ENCODE results near the gene R3HDM2. TPM values are rescaled to one million over a fixed set of nuclear protein-coding genes. Genes with fewer than 3 reads are reported as not detected.

The R3HDM2 gene
- total RNA-seq, 4 donors from 2014 or later: 26.3 to 56.9 (median 33.3) TPM

GRCh38 chr12:57241402-57242310 lies 189.2 kb downstream of the R3HDM2 start:
- TF ChIP-seq POLR2A (IDR thresholded peaks at IDR 0.05) (no peak), POLR2AphosphoS5 (IDR thresholded peaks at IDR 0.05) (no peak)
- no peaks in the 10 kb centered on the region for H3K9me3 ChIP-seq
- H3K36me3 ChIP-seq: no peaks in the 10 kb centered on the region
- in situ Hi-C loops (cut with MboI; ENCODE audit: low pct_ligation_motif_present in 1 of 4, low pct_unique_long_range_greater_than_20kb in 1 of 4, low sequenced_read_pairs in 3 of 4) (no loop called here), intact Hi-C loops (cut with DNase I; ENCODE audit: low total_unique reads) (no loop called here)
- H3K27me3 ChIP-seq: peaks cover 77% of the 10 kb centered on the region
- peaks cover 40 to 63% (median 59%) of the 10 kb centered on the region in 4 donors for H3K4me1 ChIP-seq
- DNase-seq: no peak
- H3K27ac ChIP-seq: no peak overlapping the region
- H3K4me3 ChIP-seq: no peak overlapping the region
- WGBS, 2 donors (ENCODE audit: low coverage in 1 of 2): 13% methylated on average over 46 of the region's 48 CpGs; no CpG with 5 or more reads in 1 of the 2 donors

- in situ Hi-C loops (cut with MboI; ENCODE audit: low pct_ligation_motif_present in 1 of 4, low pct_unique_long_range_greater_than_20kb in 1 of 4, low sequenced_read_pairs in 3 of 4): no loop called here
- H3K4me1 ChIP-seq: peaks cover 40 to 63% (median 59%) of the 10 kb centered on the region in 4 donors
- intact Hi-C loops (cut with DNase I; ENCODE audit: low total_unique reads): no loop called here
- 13% methylated on average over 18 of the region's 19 CpGs; no CpG with 5 or more reads in 1 of the 2 donors for WGBS, 2 donors (ENCODE audit: low coverage in 1 of 2)
- H3K9me3 ChIP-seq: no peaks in the 10 kb centered on the region
- peak; percentile 28 for DNase-seq
- H3K27ac ChIP-seq: no peak overlapping the region
- H3K27me3 ChIP-seq: peaks cover 84% of the 10 kb centered on the region
- H3K4me3 ChIP-seq: peak overlapping the region in 1 of 4 donors; percentile 50
- no peaks in the 10 kb centered on the region for H3K36me3 ChIP-seq
- TF ChIP-seq EP300 (IDR thresholded peaks at IDR 0.05; ENCODE audit: low read depth) (no peak), POLR2AphosphoS5 (IDR thresholded peaks at IDR 0.05) (no peak), POLR2A (IDR thresholded peaks at IDR 0.05) (no peak), CTCF (IDR thresholded peaks at IDR 0.05) (no peak)
Observed at GRCh38 chr12:57240926-57241401, 189.9 kb downstream of the R3HDM2 start.

DNA sequence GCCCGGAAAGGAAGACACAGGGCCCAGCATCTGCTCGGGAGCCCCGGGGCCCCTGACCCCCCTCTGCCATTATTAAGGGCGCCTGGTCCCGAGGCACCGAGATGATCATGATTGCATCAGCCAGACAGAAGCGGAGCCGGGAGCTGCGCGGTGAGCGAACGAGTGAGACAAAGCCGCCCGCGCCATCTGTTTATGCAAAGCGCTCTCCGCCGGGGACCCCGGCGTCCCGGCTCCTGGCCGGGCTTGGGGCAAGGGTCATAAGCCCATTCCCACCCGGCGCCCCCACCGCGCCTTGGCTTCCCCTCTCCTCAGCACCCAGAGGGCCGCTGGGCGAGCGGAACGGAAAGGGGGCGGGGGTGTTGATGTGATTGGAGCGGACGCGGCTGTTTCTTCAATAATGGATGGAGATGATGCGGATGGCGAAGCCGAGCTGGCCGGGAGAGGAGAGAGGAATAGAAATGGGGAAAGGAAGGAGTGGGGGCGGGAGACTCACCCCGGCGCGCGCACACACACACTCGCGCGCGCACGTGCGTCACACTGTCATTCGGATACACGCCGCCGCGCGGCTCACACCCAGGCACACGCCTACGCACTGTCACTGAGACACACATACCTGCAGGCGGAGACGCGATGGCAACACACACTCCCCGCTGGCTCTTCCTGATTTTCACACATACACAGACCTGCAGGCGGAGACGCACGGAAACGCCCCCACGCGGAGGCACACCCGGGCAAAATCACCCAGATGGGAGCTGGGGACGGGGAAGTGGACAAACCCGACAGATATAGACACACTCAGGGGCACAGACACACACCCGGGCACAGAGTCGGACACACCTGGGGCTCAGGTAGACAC lies 190.5 kb downstream of the R3HDM2 start:
- Histone ChIP-seq H3K27me3 (peaks cover 91% of the 10 kb centered on the region), H3K9me3 (no peaks in the 10 kb centered on the region), H3K4me1 (peaks cover 40 to 63% (median 59%) of the 10 kb centered on the region in 4 donors), H3K4me3 (peak overlapping the region; percentile 21 to 50 (median 38)), H3K27ac (peak overlapping the region in 2 of 4 donors; percentile 30 to 51), H3K36me3 (no peaks in the 10 kb centered on the region)
- intact Hi-C loops (cut with DNase I; ENCODE audit: low total_unique reads) (no loop called here), in situ Hi-C loops (cut with MboI; ENCODE audit: low pct_ligation_motif_present in 1 of 4, low pct_unique_long_range_greater_than_20kb in 1 of 4, low sequenced_read_pairs in 3 of 4) (no loop called here)
- DNase-seq: peak; percentile 70
- WGBS, 2 donors (ENCODE audit: low coverage in 1 of 2): 1% methylated on average over 68 of the region's 72 CpGs; no CpG with 5 or more reads in 1 of the 2 donors
- no peak for TF ChIP-seq POLR2A (IDR thresholded peaks at IDR 0.05)
- TF ChIP-seq EP300 (IDR thresholded peaks at IDR 0.05; ENCODE audit: low read depth): no peak
- TF ChIP-seq CTCF (IDR thresholded peaks at IDR 0.05): peak in 2 of 5 experiments; percentile 9 to 29
- TF ChIP-seq POLR2AphosphoS5 (IDR thresholded peaks at IDR 0.05): no peak

DNA sequence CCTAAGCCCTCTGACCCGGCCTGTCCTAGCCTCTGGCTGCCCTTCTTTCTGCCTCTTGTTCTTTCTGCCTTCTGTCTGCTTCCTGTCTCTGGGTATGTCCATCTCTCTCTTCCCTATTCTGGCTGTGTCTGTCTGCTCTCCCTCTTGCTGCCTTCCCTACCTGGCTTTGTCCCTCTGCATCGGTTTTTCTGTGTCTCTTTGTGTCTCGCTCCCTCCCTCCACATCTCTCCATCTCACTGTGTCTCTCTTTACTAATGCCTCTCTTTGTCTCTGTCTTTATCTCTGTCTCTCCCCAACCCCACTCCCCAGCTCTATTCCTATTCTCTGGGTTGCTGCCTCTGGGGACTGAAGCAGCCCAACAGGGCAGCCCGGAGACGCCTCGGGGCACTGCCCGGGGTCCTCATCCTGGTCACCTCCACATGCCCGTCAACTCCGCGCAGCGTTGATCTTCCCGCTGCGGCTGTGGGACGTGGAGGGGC lies 191.2 kb downstream of the R3HDM2 start:
- no peak for DNase-seq
- intact Hi-C loops (cut with DNase I; ENCODE audit: low total_unique reads) (loop anchor here (1.0 kb wide), 1 partner anchor 26 kb away; no protein-coding TSS in a partner anchor), in situ Hi-C loops (cut with MboI; ENCODE audit: low pct_ligation_motif_present in 1 of 4, low pct_unique_long_range_greater_than_20kb in 1 of 4, low sequenced_read_pairs in 3 of 4) (no loop called here)
- peaks cover 93% of the 10 kb centered on the region for H3K27me3 ChIP-seq
- H3K36me3 ChIP-seq: no peaks in the 10 kb centered on the region
- no peak for TF ChIP-seq POLR2A (IDR thresholded peaks at IDR 0.05)
- TF ChIP-seq POLR2AphosphoS5 (IDR thresholded peaks at IDR 0.05): no peak
- TF ChIP-seq CTCF (IDR thresholded peaks at IDR 0.05): no peak
- TF ChIP-seq EP300 (IDR thresholded peaks at IDR 0.05; ENCODE audit: low read depth): no peak
- peaks cover 40 to 63% (median 59%) of the 10 kb centered on the region in 4 donors for H3K4me1 ChIP-seq
- no peaks in the 10 kb centered on the region for H3K9me3 ChIP-seq
- peak overlapping the region in 1 of 4 donors; percentile 51 for H3K27ac ChIP-seq
- H3K4me3 ChIP-seq: peak overlapping the region in 3 of 4 donors; percentile 21 to 50 (median 36)
- WGBS, 2 donors (ENCODE audit: low coverage in 1 of 2): 1% methylated on average over 14 of the region's 14 CpGs; no CpG with 5 or more reads in 1 of the 2 donors

Measured in transverse colon (tissue), 4 donors.